ENCODE measurements around the gene CLMP.

CLMP gene

DNA sequence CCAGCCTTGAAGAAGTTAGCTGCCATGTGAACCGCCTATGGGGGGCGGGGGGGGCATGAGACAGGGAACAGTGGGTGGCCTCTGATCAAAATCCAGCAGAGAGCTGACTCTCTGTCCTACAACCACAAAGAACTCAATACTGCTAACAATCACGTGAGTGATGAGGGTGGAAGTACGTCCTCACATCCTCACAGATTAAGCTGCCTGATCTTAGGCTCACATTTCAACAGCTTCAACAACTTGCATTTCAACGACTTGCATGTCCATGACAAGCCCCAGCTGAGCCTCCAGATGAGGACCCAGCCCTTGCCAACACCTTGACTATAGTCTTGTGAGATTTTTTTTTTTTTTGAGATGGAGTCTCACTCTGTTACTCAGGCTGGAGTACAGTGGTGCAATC lies 51.6 kb downstream of the CLMP start:
- TF ChIP-seq FOXP2 (optimal IDR thresholded peaks at IDR 0.05; ENCODE audit: borderline replicate concordance, extremely low read depth, extremely low read length, insufficient read depth) = no peak

DNA sequence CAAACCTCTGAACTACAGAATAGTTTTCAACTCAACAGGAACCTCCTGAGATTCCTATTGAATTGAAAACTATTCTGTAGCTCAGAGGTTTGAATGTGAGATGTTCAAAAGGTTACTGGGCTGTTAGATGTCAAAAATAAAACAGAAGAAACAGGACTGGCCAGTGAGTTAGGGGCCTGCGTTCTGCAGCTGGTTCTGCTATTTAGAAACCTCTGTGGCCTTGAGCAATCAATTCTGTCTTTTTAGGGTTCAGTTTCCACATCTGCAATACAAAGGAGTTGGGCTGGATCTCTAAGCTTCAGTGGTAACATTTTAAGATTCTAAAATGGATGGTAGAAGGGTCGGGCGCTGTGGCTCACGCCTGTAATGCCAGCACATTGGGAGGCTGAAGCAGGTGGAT lies 55.8 kb downstream of the CLMP start:
- no peak for TF ChIP-seq FOXP2 (optimal IDR thresholded peaks at IDR 0.05; ENCODE audit: borderline replicate concordance, extremely low read depth, extremely low read length, insufficient read depth)
- TF ChIP-seq TAF1 (IDR thresholded peaks at IDR 0.05; ENCODE audit: borderline replicate concordance, insufficient read depth, low read length) = no peak
- TF ChIP-seq, protein P1, sequence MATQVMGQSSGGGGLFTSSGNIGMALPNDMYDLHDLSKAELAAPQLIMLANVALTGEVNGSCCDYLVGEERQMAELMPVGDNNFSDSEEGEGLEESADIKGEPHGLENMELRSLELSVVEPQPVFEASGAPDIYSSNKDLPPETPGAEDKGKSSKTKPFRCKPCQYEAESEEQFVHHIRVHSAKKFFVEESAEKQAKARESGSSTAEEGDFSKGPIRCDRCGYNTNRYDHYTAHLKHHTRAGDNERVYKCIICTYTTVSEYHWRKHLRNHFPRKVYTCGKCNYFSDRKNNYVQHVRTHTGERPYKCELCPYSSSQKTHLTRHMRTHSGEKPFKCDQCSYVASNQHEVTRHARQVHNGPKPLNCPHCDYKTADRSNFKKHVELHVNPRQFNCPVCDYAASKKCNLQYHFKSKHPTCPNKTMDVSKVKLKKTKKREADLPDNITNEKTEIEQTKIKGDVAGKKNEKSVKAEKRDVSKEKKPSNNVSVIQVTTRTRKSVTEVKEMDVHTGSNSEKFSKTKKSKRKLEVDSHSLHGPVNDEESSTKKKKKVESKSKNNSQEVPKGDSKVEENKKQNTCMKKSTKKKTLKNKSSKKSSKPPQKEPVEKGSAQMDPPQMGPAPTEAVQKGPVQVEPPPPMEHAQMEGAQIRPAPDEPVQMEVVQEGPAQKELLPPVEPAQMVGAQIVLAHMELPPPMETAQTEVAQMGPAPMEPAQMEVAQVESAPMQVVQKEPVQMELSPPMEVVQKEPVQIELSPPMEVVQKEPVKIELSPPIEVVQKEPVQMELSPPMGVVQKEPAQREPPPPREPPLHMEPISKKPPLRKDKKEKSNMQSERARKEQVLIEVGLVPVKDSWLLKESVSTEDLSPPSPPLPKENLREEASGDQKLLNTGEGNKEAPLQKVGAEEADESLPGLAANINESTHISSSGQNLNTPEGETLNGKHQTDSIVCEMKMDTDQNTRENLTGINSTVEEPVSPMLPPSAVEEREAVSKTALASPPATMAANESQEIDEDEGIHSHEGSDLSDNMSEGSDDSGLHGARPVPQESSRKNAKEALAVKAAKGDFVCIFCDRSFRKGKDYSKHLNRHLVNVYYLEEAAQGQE (IDR thresholded peaks at IDR 0.05; ENCODE audit: insufficient read depth in 1 of 2, low read depth in 2 of 2, low read length in 2 of 2) = no peak
- TF ChIP-seq SIN3A (IDR thresholded peaks at IDR 0.05; ENCODE audit: borderline replicate concordance, insufficient read depth, low read length) = no peak
- TF ChIP-seq POLR2AphosphoS5 (IDR thresholded peaks at IDR 0.05; ENCODE audit: low read depth, low read length) = no peak

- TF ChIP-seq, protein P1 (IDR thresholded peaks at IDR 0.05; ENCODE audit: insufficient read depth in 1 of 2, low read depth in 2 of 2, low read length in 2 of 2) = peak in 1 of 2 experiments; percentile 72; a peak in 1 of 4 replicates
- TF ChIP-seq FOXP2 (optimal IDR thresholded peaks at IDR 0.05; ENCODE audit: borderline replicate concordance, extremely low read depth, extremely low read length, insufficient read depth) (no peak), POLR2AphosphoS5 (IDR thresholded peaks at IDR 0.05; ENCODE audit: low read depth, low read length) (peak; percentile 63; the same call in 1 of the 2 replicates)
Measured at GRCh38 chr11:123137431-123138224, 57.4 kb downstream of the CLMP start.

DNA sequence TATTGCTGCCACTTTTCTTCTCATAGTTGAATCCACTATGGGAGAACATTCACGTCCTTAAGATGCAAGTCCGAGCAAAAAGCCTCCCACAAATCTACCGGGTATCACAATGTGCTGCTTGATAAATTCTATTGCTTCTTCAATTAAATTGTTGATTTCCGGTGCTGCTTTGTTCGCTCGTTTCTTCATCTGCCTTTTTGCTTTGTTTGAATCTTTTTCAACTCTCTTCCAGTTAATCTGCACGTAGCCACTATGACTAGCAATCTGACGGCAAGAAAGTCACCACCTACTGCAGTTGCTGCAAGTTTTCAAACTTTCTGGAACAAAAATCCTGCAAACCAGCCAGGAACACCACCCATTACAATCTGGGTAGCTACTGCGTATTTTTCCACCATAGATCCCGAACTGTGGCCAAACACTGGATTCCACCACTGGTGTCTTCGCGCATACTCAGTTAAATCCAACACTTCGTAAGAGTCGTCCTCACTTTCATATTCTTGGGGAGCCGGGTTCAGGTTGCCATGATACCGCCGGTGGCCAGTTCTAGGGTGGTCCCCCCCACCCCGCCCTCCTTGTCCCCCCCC lies 59.1 kb downstream of the CLMP start:
- TF ChIP-seq SIN3A (IDR thresholded peaks at IDR 0.05; ENCODE audit: borderline replicate concordance, insufficient read depth, low read length) = no peak
- TF ChIP-seq POLR2AphosphoS5 (IDR thresholded peaks at IDR 0.05; ENCODE audit: low read depth, low read length) = no peak
- TF ChIP-seq, protein P1 (IDR thresholded peaks at IDR 0.05; ENCODE audit: insufficient read depth in 1 of 2, low read depth in 2 of 2, low read length in 2 of 2) = no peak
- no peak for TF ChIP-seq FOXP2 (optimal IDR thresholded peaks at IDR 0.05; ENCODE audit: borderline replicate concordance, extremely low read depth, extremely low read length, insufficient read depth)
- no peak for TF ChIP-seq TAF1 (IDR thresholded peaks at IDR 0.05; ENCODE audit: borderline replicate concordance, insufficient read depth, low read length)

- TF ChIP-seq TAF1 (IDR thresholded peaks at IDR 0.05; ENCODE audit: borderline replicate concordance, insufficient read depth, low read length) (no peak), SIN3A (IDR thresholded peaks at IDR 0.05; ENCODE audit: borderline replicate concordance, insufficient read depth, low read length) (no peak), POLR2AphosphoS5 (IDR thresholded peaks at IDR 0.05; ENCODE audit: low read depth, low read length) (no peak), FOXP2 (optimal IDR thresholded peaks at IDR 0.05; ENCODE audit: borderline replicate concordance, extremely low read depth, extremely low read length, insufficient read depth) (no peak)
- TF ChIP-seq, protein P1 (IDR thresholded peaks at IDR 0.05; ENCODE audit: insufficient read depth in 1 of 2, low read depth in 2 of 2, low read length in 2 of 2) = no peak
Measured at GRCh38 chr11:123132881-123133280, 62.2 kb downstream of the CLMP start.

All from PFSK-1 (cell line).